Measurements from ENCODE around the gene CPED1. TPM values are rescaled to one million over a fixed set of nuclear protein-coding genes. Genes with fewer than 3 reads are reported as not detected.

The CPED1 gene
- total and polyA plus RNA-seq, 2 experiments from 2014 or later = 0.17 to 0.47 TPM

GRCh38 chr7:121049028-121049791 lies 60.7 kb downstream of the CPED1 start (continued):
- no peak for TF ChIP-seq EZH2phosphoT487 (IDR thresholded peaks at IDR 0.05; ENCODE audit: unreplicated experiment)
- no peak for TF ChIP-seq JUNB (IDR thresholded peaks at IDR 0.05; ENCODE audit: unreplicated experiment)
- no peak for TF ChIP-seq EZH2 (IDR thresholded peaks at IDR 0.05; ENCODE audit: low read depth, unreplicated experiment)

- H2AFZ ChIP-seq = no peak overlapping the region
- Mint-ChIP-seq H3K36me3 (ENCODE audit: low read depth) (no peaks in the 10 kb centered on the region), H3K4me1 (peaks cover 15% of the 10 kb centered on the region), H3K9me3 (no peaks in the 10 kb centered on the region), H3K27me3 (ENCODE audit: insufficient read depth, low read depth, poor library complexity) (peaks cover 2% of the 10 kb centered on the region), H3K27ac (0 out of 2 replicates have a peak overlapping the region, but pooled peaks have one; percentile 7), H3K4me3 (no peak overlapping the region)
- no peak overlapping the region for H3K4me3 ChIP-seq
- H3F3A ChIP-seq (replicated peaks; ENCODE audit: low read depth) = no peaks in the 10 kb centered on the region
- ATAC-seq (no peak), DNase-seq (ENCODE audit: low spot score) (no peak)
- H3K27ac ChIP-seq (ENCODE audit: low read depth) = peak overlapping the region; percentile 36; the same call in 1 of the 2 replicates
- H3K79me2 ChIP-seq (replicated peaks; ENCODE audit: insufficient read depth) = no peaks in the 10 kb centered on the region
- H4K20me1 ChIP-seq (replicated peaks; ENCODE audit: insufficient read depth) = no peaks in the 10 kb centered on the region
- peaks cover 15% of the 10 kb centered on the region for H3K4me1 ChIP-seq (ENCODE audit: insufficient read depth)
- no peaks in the 10 kb centered on the region for H3K36me3 ChIP-seq (ENCODE audit: insufficient read depth)
- H3K27me3 ChIP-seq (ENCODE audit: insufficient read depth) = no peaks in the 10 kb centered on the region
- H3K9me2 ChIP-seq (ENCODE audit: insufficient read depth) = no peaks in the 10 kb centered on the region; the same call in none of the 2 replicates
- 0 out of 2 replicates have a peak overlapping the region, but pooled peaks have one; percentile 6 for H3K4me2 ChIP-seq
- TF ChIP-seq NANOG (IDR thresholded peaks at IDR 0.05; ENCODE audit: borderline replicate concordance) = no peak
- TF ChIP-seq EZH2phosphoT487 (IDR thresholded peaks at IDR 0.05; ENCODE audit: unreplicated experiment) = no peak
- TF ChIP-seq POLR2AphosphoS5 (IDR thresholded peaks at IDR 0.05; ENCODE audit: low read depth) = no peak
- TF ChIP-seq, protein P1, sequence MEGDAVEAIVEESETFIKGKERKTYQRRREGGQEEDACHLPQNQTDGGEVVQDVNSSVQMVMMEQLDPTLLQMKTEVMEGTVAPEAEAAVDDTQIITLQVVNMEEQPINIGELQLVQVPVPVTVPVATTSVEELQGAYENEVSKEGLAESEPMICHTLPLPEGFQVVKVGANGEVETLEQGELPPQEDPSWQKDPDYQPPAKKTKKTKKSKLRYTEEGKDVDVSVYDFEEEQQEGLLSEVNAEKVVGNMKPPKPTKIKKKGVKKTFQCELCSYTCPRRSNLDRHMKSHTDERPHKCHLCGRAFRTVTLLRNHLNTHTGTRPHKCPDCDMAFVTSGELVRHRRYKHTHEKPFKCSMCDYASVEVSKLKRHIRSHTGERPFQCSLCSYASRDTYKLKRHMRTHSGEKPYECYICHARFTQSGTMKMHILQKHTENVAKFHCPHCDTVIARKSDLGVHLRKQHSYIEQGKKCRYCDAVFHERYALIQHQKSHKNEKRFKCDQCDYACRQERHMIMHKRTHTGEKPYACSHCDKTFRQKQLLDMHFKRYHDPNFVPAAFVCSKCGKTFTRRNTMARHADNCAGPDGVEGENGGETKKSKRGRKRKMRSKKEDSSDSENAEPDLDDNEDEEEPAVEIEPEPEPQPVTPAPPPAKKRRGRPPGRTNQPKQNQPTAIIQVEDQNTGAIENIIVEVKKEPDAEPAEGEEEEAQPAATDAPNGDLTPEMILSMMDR (conservative IDR thresholded peaks at IDR 0.05; ENCODE audit: low read depth in 2 of 2) = no peak
- no peak for TF ChIP-seq JUNB (IDR thresholded peaks at IDR 0.05; ENCODE audit: unreplicated experiment)
- no peak for TF ChIP-seq STAT1 (IDR thresholded peaks at IDR 0.05; ENCODE audit: unreplicated experiment)
- TF ChIP-seq ETS1 (IDR thresholded peaks at IDR 0.05) = no peak
- no peak for TF ChIP-seq ZNF462 (CRISPR knock-in tag; IDR thresholded peaks at IDR 0.05)
- TF ChIP-seq, protein P2, sequence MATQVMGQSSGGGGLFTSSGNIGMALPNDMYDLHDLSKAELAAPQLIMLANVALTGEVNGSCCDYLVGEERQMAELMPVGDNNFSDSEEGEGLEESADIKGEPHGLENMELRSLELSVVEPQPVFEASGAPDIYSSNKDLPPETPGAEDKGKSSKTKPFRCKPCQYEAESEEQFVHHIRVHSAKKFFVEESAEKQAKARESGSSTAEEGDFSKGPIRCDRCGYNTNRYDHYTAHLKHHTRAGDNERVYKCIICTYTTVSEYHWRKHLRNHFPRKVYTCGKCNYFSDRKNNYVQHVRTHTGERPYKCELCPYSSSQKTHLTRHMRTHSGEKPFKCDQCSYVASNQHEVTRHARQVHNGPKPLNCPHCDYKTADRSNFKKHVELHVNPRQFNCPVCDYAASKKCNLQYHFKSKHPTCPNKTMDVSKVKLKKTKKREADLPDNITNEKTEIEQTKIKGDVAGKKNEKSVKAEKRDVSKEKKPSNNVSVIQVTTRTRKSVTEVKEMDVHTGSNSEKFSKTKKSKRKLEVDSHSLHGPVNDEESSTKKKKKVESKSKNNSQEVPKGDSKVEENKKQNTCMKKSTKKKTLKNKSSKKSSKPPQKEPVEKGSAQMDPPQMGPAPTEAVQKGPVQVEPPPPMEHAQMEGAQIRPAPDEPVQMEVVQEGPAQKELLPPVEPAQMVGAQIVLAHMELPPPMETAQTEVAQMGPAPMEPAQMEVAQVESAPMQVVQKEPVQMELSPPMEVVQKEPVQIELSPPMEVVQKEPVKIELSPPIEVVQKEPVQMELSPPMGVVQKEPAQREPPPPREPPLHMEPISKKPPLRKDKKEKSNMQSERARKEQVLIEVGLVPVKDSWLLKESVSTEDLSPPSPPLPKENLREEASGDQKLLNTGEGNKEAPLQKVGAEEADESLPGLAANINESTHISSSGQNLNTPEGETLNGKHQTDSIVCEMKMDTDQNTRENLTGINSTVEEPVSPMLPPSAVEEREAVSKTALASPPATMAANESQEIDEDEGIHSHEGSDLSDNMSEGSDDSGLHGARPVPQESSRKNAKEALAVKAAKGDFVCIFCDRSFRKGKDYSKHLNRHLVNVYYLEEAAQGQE (IDR thresholded peaks at IDR 0.05; ENCODE audit: unreplicated experiment) = no peak
- no peak for TF ChIP-seq ZNF114 (CRISPR knock-in tag; IDR thresholded peaks at IDR 0.05)
- TF ChIP-seq EZH2 (IDR thresholded peaks at IDR 0.05; ENCODE audit: low read depth, unreplicated experiment) = no peak
These were observed 61.4 kb downstream of the CPED1 start for GRCh38 chr7:121049897-121050296.

Measured in GM23338 (cell line).